Hepatocyte (in vitro differentiated cells): Measurements from ENCODE around the gene SSR2.

ENCODE experiments used
- CTCF ChIP-seq: fragments of 200-600 bp; sonication (generic); IDR thresholded peaks from 2 replicates; pipeline ENCODE4 v1.5.1; 2016; ENCODE audit warnings: antibody characterized with exemption, mild to moderate bottlenecking; ENCODE audit not compliant: poor library complexity
- EZH2phosphoT487 ChIP-seq: fragments of 200-600 bp; sonication (generic); IDR thresholded peaks from one replicate; pipeline ENCODE4 v1.6.1; 2018; ENCODE audit warnings: antibody characterized with exemption, mild to moderate bottlenecking, low read depth, moderate library complexity; ENCODE audit not compliant: unreplicated experiment, severe bottlenecking

- no peak for TF ChIP-seq CTCF
- no peak for TF ChIP-seq EZH2phosphoT487
Measured at GRCh38 chr1:156063997-156064285, 43.2 kb upstream of the SSR2 start.
